Suppressor macrophage treated with lipopolysaccharide for 1 hour (primary cell): Measurements from ENCODE around the gene POMC.

ENCODE experiments used
- DNase-seq, 3 donors: peaks; one replicate each; pipeline ENCODE4 v3.0.0-alpha.2; 2020 to 2022

The POMC gene

DNA sequence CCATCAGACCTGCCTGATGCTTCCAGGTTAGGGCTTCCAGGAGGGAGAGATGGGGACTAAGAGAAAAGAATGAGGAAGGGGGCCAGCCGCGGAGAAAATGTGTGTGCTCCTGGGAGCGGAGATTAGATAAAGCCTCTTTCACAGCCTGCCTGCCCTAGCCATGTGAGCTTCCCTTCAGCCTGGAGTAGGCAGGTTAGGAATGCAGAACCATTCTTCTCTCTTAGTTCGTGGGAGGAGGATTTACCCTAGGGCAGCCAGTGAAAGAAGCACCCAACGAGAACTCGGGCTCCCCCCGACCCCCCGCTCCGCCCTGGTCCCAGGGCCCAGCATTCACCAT, 36.1 kb downstream of the POMC start:
- peak; percentile 27 to 40 (median 28) for DNase-seq

- peak; percentile 42 to 65 (median 53) for DNase-seq
Observed at GRCh38 chr2:25131567-25132298, 36.6 kb downstream of the POMC start.

- no peak for DNase-seq
Observed at GRCh38 chr2:25131253-25131566, 37.2 kb downstream of the POMC start.

- DNase-seq: no peak
Observed at GRCh38 chr2:25129901-25130520, 38.4 kb downstream of the POMC start.

DNA sequence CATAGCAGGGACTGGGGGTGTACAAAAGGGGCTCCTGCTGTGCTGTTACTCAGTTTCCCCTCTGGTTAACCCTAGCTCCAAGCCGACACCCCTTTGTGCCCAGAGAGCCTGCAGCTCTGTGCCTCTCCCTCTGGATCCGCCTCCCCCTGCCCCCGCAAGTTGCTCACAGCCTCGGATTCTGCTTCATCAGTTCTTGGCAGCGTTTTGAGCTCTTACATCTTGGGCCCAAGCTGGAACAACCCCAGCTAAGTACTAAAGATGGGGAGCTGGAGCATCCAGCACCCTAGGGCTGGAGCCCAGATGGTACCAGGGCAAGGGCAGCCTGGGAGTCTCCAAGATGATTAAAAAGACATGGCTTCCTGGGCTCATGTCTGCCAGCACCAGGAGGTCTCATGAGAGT, 40.7 kb downstream of the POMC start:
- DNase-seq: no peak

DNA sequence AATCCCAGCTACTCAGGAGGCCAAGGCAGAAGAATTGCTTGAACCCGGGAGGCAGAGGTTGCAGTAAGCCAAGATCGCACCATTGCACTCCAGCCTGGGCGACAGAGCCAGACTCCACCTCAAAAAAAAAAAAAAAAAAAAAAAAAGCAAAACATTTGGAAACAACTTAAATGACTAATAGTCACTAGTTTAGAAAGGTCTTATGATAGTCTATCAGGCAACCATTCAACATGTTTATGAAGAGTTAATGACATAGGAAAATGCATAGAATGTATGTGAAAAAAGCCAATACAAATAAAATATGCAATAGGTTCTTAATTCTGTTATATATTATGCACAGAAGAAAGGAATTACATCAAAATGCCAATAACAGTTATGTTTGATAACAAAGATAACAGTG, 41.3 kb downstream of the POMC start:
- DNase-seq: peak in 2 of 3 donors; percentile 37 to 41

DNA sequence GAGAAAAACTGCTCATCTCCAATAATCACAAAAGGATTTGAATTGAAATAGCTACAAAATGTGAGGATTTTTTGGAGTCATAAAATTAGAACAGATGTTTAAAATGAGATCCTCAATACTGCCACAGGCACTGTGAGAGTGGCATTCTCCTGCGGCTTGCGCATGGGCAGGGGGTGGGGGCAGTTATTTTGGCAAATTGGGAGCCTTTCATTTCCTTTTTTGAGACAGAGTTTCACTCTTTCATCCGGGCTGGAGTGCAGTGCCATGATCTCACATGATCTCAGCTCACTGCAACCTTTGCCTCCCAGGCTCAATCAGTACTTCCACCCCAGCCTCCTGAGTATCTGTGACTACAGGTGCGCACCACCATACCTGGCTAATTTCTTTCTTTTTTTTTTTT, 42.4 kb downstream of the POMC start:
- peak; percentile 56 to 71 (median 70) for DNase-seq

GRCh38 chr2:25125189-25125588, 43.2 kb downstream of the POMC start:
- no peak for DNase-seq

GRCh38 chr2:25123682-25124081, 44.7 kb downstream of the POMC start:
- peak; percentile 63 to 77 (median 72) for DNase-seq

GRCh38 chr2:25122367-25122766, 46.0 kb downstream of the POMC start:
- DNase-seq: no peak

- no peak for DNase-seq
Observed at GRCh38 chr2:25119263-25119662, 49.1 kb downstream of the POMC start.

- DNase-seq: no peak
Observed at GRCh38 chr2:25116956-25117355, 51.4 kb downstream of the POMC start.

- no peak for DNase-seq
Observed at GRCh38 chr2:25115902-25116301, 52.5 kb downstream of the POMC start.

DNA sequence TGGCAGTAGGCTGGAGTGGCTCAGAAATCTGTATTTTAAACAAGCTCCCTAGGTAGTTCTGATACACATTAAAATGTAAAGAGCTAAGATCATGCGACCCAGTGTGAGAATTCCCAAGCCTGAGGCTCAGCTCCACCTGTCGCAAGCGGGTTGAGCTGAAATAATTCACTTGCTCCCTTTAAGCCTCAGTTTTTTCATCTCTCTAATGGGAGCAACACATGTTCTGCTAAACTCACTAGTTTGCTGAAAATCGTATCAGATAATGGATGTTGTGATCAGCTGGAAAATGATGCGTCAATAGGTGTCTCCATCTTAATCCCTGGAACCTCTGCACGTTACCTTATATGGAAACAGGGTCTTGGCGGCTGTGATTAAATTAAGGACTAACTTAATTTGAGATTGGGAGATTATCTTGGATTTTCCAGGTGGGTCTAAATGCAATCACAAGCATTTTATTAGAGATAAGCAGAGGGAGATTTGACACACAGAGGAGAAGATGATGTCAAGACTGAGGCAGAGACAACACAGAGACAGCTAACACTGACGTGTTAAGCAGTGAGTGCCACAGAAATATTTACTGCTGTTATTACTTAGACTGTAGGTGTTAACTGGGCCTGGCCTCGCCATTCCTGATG, 53.0 kb downstream of the POMC start:
- DNase-seq: no peak

- DNase-seq: no peak
Observed at GRCh38 chr2:25112113-25112512, 56.3 kb downstream of the POMC start.
